BLaER1 treated with 17β-estradiol and CSF1 and Interleukin-3, amounts not matched to agents 10 nM and 100 nM (cell line): ENCODE data around the gene KIAA1755.
"Not testable (repeated sequence)": the region's sequence is repeated elsewhere in the genome, so short reads cannot be mapped to it uniquely, and the experiment has no call there.

Source experiments
- H3K27ac ChIP-seq, 11 experiments: shearing (Covaris generic); formaldehyde crosslinking; 2 replicates each; pipeline ENCODE4 v1.8.1; 2022
- H3K27me3 ChIP-seq, 11 experiments: shearing (Covaris generic); formaldehyde crosslinking; 2 replicates each; pipeline ENCODE4 v1.8.1; 2022
- H3K36me3 ChIP-seq, 11 experiments: shearing (Covaris generic); formaldehyde crosslinking; 2 replicates each; pipeline ENCODE4 v1.8.1; 2022
- H3K4me1 ChIP-seq, 10 experiments: shearing (Covaris generic); formaldehyde crosslinking; 2 replicates each; pipeline ENCODE4 v1.8.1; 2022
- H3K4me2 ChIP-seq, 11 experiments: shearing (Covaris generic); formaldehyde crosslinking; 2 replicates each; pipeline ENCODE4 v1.8.1; 2022
- H3K4me3 ChIP-seq, 10 experiments: shearing (Covaris generic); formaldehyde crosslinking; 2 replicates each; pipeline ENCODE4 v1.8.1; 2022
- H3K9ac ChIP-seq, 11 experiments: shearing (Covaris generic); formaldehyde crosslinking; 2 replicates each; pipeline ENCODE4 v1.8.1; 2022
- H3K9me3 ChIP-seq, 11 experiments: shearing (Covaris generic); formaldehyde crosslinking; replicated peaks in 1 of 11; 2 replicates each; pipeline ENCODE4 v1.8.1; 2022
- H4K20me1 ChIP-seq, 11 experiments: shearing (Covaris generic); formaldehyde crosslinking; 2 replicates each; pipeline ENCODE4 v1.8.1; 2022
- Cebpa-rat ChIP-seq, 11 experiments: shearing (Covaris generic); IDR thresholded peaks; 2 replicates each; pipeline ENCODE4 v1.8.1; 2022

Gene KIAA1755

DNA sequence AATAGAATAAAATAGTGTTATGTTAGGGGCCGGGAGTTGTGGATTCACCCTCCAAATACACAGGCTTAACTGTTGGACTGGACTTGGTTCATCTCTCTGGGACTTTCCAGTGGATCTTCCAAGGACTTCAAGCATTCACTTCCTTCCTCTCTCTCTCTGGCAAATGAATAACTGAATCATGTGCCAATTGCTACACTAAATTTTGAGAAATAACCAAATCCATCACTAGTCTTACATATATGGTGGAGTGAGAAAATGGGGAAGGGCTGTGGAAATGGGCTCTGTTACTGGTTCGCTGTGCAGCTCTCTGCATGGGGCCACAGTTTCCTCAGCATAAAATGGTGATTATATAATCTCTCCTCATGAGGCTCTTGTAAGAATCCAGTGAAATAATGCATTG, 6.8 kb upstream of the KIAA1755 start:
- Histone ChIP-seq H3K4me1 (peaks cover 9 to 32% (median 13%) of the 10 kb centered on the region in 10 experiments; a peak in 18 of 20 replicates), H4K20me1 (no peaks in the 10 kb centered on the region; a peak in 1 of 22 replicates), H3K4me3 (no peak overlapping the region), H3K4me2 (peak overlapping the region in 4 of 11 experiments; percentile 36 to 68 (median 62); a peak in 4 of 22 replicates), H3K9me3 (peaks cover 0 to 7% (median 0%) of the 10 kb centered on the region in 11 experiments; a peak in 1 of 22 replicates), H3K27ac (no peak overlapping the region), H3K9ac (no peak overlapping the region), H3K36me3 (no peaks in the 10 kb centered on the region), H3K27me3 (no peaks in the 10 kb centered on the region)
- no peak for TF ChIP-seq Cebpa-rat (IDR thresholded peaks at IDR 0.05)

DNA sequence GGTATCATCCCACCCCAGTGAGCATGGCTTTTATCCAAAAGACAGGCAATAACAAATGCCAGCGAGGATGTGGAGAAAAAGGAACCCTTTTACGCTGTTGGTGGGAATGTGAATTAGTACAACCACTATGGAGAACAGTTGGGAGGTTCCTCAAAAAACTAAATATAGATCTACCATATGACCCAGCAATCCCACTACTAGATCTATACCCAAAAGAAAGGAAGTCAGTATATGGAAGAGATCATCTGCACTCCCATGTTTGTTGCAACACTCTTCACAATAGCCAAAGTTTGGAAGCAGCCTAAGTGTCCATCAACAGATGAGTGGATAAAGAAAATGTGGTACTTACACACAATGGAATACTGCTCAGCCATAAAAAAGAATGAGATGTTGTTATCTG, 5.9 kb upstream of the KIAA1755 start:
- no peak overlapping the region for H3K4me3 ChIP-seq
- H3K4me2 ChIP-seq: peak overlapping the region in 2 of 11 experiments; percentile 50 to 60; a peak in 3 of 22 replicates
- H3K27me3 ChIP-seq: no peaks in the 10 kb centered on the region
- peaks cover 0 to 7% (median 0%) of the 10 kb centered on the region in 11 experiments; a peak in 1 of 22 replicates for H3K9me3 ChIP-seq
- H3K27ac ChIP-seq: no peak overlapping the region
- H3K36me3 ChIP-seq: no peaks in the 10 kb centered on the region
- no peak overlapping the region for H3K9ac ChIP-seq
- H3K4me1 ChIP-seq: peaks cover 9 to 30% (median 13%) of the 10 kb centered on the region in 10 experiments; a peak in 18 of 20 replicates
- TF ChIP-seq Cebpa-rat (IDR thresholded peaks at IDR 0.05): no peak
- no peaks in the 10 kb centered on the region; a peak in 1 of 22 replicates for H4K20me1 ChIP-seq

DNA sequence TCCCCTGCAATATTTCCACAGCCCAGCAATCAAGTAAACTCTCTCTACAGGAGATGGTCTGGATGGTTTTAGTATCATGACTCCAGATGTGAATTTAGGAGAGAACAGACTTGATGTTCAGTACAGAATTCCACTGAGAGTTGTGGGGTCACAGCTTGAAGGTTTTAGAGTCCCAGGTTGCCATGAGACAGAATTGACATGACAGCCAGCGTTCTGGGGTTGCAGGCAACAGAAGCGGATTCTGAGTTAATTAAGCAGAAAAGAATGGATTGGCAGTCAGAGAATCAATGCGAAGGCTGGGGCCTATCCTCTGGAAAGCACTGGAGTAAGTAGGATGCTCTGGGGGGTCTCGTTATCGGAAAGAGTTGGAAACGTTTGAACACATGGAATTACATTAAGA, 2.4 kb upstream of the KIAA1755 start:
- TF ChIP-seq Cebpa-rat (IDR thresholded peaks at IDR 0.05): no peak
- H3K9me3 ChIP-seq: peaks cover 0 to 5% (median 0%) of the 10 kb centered on the region in 11 experiments; a peak in 1 of 22 replicates
- H3K9ac ChIP-seq: no peak overlapping the region
- H3K4me1 ChIP-seq: peaks cover 0 to 16% (median 5%) of the 10 kb centered on the region in 10 experiments; a peak in 14 of 20 replicates
- no peak overlapping the region for H3K4me3 ChIP-seq
- no peaks in the 10 kb centered on the region for H4K20me1 ChIP-seq
- H3K36me3 ChIP-seq: no peaks in the 10 kb centered on the region
- no peak overlapping the region for H3K27ac ChIP-seq
- no peaks in the 10 kb centered on the region for H3K27me3 ChIP-seq
- H3K4me2 ChIP-seq: peak overlapping the region in 1 of 11 experiments; percentile 21; a peak in 2 of 22 replicates

DNA sequence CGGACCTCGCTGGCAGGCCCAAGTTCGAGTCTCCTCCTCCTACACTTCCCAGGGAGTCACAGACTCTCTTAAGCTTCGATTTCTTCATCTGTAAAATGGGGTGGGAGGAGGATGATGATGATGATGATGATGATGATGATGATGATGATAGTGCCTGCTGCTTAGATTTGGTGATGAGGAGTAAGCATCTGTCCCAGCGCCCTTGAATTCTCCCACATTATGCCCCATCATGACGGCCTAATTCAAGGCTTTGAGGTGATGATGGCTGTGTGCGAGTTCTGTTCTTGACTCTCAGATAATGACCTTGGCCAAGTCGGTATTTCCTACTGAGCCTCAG, 487 bp upstream of the KIAA1755 start:
- H3K9ac ChIP-seq: no peak overlapping the region
- peaks cover 0 to 2% (median 0%) of the 10 kb centered on the region in 10 experiments; a peak in 5 of 20 replicates for H3K4me1 ChIP-seq
- H3K27ac ChIP-seq: no peak overlapping the region
- no peaks in the 10 kb centered on the region for H3K36me3 ChIP-seq
- H4K20me1 ChIP-seq: no peaks in the 10 kb centered on the region
- H3K9me3 ChIP-seq: peaks cover 0 to 5% (median 0%) of the 10 kb centered on the region in 11 experiments; a peak in 1 of 22 replicates
- TF ChIP-seq Cebpa-rat (IDR thresholded peaks at IDR 0.05): no peak
- H3K4me3 ChIP-seq: no peak overlapping the region
- H3K4me2 ChIP-seq: no peak overlapping the region
- no peaks in the 10 kb centered on the region for H3K27me3 ChIP-seq

DNA sequence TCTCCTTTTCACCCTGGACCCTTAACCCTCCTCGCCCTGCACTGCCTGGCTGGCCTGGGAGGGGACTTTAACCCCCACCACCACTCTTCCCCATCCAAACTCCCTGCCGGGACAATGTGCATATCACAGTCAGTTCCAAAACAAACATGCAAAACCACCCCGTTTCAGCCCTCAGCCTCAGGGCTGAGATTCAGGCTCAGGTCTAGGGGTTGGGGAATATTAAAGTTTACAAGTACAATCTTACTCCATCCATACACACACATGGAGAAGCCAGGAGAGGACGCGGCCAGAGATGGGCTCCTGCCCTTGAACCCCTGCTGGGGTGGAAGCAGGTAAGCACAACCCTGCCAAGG, 534 bp downstream of the KIAA1755 start:
- Histone ChIP-seq H3K9me3 (no peaks in the 10 kb centered on the region), H3K4me1 (peaks cover 0 to 12% (median 0%) of the 10 kb centered on the region in 10 experiments; a peak in 7 of 20 replicates), H3K9ac (no peak overlapping the region), H3K27me3 (no peaks in the 10 kb centered on the region), H3K36me3 (no peaks in the 10 kb centered on the region), H4K20me1 (no peaks in the 10 kb centered on the region), H3K4me3 (no peak overlapping the region), H3K4me2 (no peak overlapping the region), H3K27ac (no peak overlapping the region)
- TF ChIP-seq Cebpa-rat (IDR thresholded peaks at IDR 0.05): no peak

DNA sequence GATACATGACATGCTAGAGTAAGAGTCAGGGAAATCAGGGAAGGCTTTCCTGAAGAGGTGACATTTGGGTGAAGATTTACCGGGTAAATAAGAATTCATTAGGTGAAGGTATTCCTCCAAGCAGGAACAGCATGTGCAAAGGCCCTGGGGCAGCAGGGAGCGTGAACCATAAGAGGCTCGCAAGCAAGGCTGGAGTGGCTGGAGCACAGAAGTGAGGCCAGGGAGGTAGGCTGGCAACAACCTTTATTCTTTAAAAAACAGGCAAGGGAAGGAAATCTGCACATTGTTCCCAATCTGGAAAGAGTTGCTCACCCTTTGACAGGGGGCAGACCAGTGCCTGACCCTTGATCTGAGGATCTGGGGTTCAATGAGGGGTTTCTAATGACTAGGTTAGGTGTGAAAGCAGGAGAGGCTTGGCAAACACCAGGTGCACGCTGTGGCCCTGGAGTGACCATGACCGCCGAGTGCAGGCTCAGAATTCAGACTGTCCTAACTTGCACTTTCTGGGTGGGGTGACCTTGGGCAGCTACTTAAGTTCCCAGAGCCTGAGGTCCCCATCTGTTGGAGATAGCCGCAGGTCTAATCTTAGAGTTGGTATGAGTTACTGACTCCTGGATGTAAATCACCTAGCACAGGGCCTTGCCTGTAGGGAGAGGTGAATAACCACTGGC, 1.9 kb downstream of the KIAA1755 start:
- TF ChIP-seq Cebpa-rat (IDR thresholded peaks at IDR 0.05): no peak
- H3K4me2 ChIP-seq: no peak overlapping the region
- H3K9me3 ChIP-seq: no peaks in the 10 kb centered on the region
- H3K9ac ChIP-seq: no peak overlapping the region
- H3K27ac ChIP-seq: no peak overlapping the region
- no peaks in the 10 kb centered on the region for H3K36me3 ChIP-seq
- H3K4me3 ChIP-seq: no peak overlapping the region
- no peaks in the 10 kb centered on the region for H3K27me3 ChIP-seq
- H4K20me1 ChIP-seq: no peaks in the 10 kb centered on the region
- peaks cover 0 to 15% (median 0%) of the 10 kb centered on the region in 10 experiments; a peak in 7 of 20 replicates for H3K4me1 ChIP-seq

DNA sequence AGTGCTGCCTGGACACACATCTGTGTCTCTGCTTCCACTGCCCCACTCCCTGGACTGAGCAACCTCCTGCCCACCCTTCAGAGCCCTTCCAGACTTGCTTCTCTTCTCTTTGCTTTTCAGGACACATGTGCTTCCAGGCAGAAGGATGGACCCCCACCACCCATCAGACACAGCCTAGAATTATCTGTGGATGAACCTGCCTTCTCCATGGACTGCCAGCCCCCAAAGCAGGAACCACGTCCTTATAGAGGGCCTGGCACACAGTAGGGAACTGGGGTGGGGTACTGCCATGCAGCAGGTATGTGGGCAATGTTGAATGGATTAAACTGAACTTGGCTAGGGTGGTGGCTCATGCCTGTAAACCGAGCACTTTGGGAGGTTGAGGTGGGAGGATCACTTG, 3.6 kb downstream of the KIAA1755 start:
- no peak overlapping the region for H3K27ac ChIP-seq

DNA sequence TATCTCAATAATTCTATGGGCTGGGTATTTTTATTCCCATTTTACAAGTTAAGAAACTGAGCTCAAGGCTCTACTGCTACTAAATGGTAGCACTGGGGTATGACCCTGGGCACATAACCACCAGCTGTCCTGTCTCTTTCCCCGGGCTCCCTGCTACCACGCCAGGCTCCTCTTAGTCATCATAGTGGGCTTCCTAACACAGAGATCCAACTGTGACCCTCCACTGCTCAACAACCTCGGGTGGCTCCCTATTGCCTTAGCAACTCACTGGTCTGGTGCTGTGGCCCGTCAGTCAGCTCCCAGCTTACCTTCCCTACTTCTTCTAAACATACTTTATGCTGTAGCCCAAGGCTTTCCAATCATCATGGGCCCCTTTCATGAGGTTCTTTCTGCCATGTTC, 4.5 kb downstream of the KIAA1755 start:
- Histone ChIP-seq H3K36me3 (no peaks in the 10 kb centered on the region), H3K4me2 (peak overlapping the region in 3 of 11 experiments; percentile 31 to 77 (median 67); a peak in 6 of 22 replicates), H3K4me3 (no peak overlapping the region), H3K9ac (no peak overlapping the region; a peak in 2 of 22 replicates), H3K27me3 (no peaks in the 10 kb centered on the region), H4K20me1 (no peaks in the 10 kb centered on the region), H3K9me3 (no peaks in the 10 kb centered on the region), H3K4me1 (peaks cover 0 to 15% (median 0%) of the 10 kb centered on the region in 10 experiments; a peak in 7 of 20 replicates), H3K27ac (no peak overlapping the region)
- no peak for TF ChIP-seq Cebpa-rat (IDR thresholded peaks at IDR 0.05)

More for the DNA sequence above, 3.6 kb downstream of the KIAA1755 start:
- Histone ChIP-seq H3K4me2 (no peak overlapping the region), H3K4me3 (no peak overlapping the region), H3K9ac (no peak overlapping the region), H3K4me1 (peaks cover 0 to 15% (median 0%) of the 10 kb centered on the region in 10 experiments; a peak in 7 of 20 replicates), H3K9me3 (no peaks in the 10 kb centered on the region), H3K36me3 (no peaks in the 10 kb centered on the region), H3K27me3 (no peaks in the 10 kb centered on the region), H4K20me1 (no peaks in the 10 kb centered on the region)
- TF ChIP-seq Cebpa-rat (IDR thresholded peaks at IDR 0.05): no peak

DNA sequence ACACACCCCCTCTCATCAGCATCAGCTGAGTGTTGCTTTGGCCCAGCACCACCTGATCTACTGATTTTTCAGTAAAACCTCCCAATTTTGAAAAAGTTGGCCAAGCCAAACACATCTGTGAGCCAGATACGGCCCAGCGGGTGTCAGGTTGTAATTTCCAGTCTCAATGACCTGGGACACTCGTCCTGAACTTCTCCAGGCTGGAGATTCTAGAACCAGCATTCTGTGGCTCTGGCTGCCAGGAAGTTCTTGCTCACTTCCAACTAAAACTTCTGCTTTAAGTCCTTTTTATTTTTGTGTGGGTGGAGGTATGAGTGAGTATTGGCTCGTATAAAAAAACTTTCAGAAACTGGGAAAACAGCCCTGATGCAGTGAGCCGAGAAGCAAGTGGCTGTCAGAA, 5.1 kb downstream of the KIAA1755 start:
- no peak for TF ChIP-seq Cebpa-rat (IDR thresholded peaks at IDR 0.05)
- Histone ChIP-seq H3K9me3 (no peaks in the 10 kb centered on the region), H3K27me3 (no peaks in the 10 kb centered on the region), H3K27ac (no peak overlapping the region), H3K4me3 (no peak overlapping the region), H4K20me1 (no peaks in the 10 kb centered on the region), H3K4me2 (peak overlapping the region in 3 of 11 experiments; percentile 31 to 77 (median 67); a peak in 6 of 22 replicates), H3K36me3 (no peaks in the 10 kb centered on the region), H3K9ac (peak overlapping the region in 1 of 11 experiments; percentile 27; a peak in 2 of 22 replicates), H3K4me1 (peaks cover 0 to 15% (median 0%) of the 10 kb centered on the region in 10 experiments; a peak in 7 of 20 replicates)

DNA sequence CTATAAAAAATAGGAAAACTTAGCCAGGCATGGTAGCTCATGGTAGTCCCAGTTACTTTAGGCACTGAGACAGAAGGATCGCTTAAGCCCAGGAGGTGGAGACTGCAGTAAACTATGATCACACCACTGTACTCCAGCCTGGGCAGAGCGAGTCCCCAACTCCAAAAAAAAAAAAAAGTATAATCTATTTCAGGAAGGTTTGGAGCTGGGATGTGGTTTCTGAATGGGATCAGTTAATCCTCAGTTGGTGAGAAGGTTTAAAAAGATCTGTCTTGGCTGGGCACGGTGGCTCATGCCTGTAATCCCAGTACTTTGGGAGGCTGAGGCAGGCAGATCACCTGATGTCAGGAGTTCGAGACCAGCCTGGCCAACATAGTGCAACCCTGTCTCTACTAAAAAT, 5.9 kb downstream of the KIAA1755 start:
- not testable (repeated sequence) for H4K20me1 ChIP-seq, H3K9ac ChIP-seq, H3K27ac ChIP-seq, H3K27me3 ChIP-seq, H3K4me3 ChIP-seq, H3K36me3 ChIP-seq, H3K9me3 ChIP-seq
- Histone ChIP-seq H3K4me2 (peak overlapping the region in 1 of 11 experiments; percentile 31; a peak in 1 of 22 replicates), H3K4me1 (peaks cover 0 to 15% (median 0%) of the 10 kb centered on the region in 10 experiments; a peak in 7 of 20 replicates)
